Measurements from ENCODE around the gene ERVMER34-1.
A peak's percentile ranks its signal among the peaks of the same experiment; 100 is the strongest.

ERVMER34-1 gene

GRCh38 chr4:52752936-52753335 lies 1.7 kb upstream of the ERVMER34-1 start:
- peaks cover 89% of the 10 kb centered on the region for H3K27me3 ChIP-seq (ENCODE audit: insufficient read depth, low read depth, severe bottlenecking)
- H3K27ac ChIP-seq: no peak overlapping the region
- no peak overlapping the region for H3K4me3 ChIP-seq (ENCODE audit: low read depth, low read length)
- no peaks in the 10 kb centered on the region for H3K36me3 ChIP-seq
- DNase-seq: no peak
- TF ChIP-seq, protein P1, sequence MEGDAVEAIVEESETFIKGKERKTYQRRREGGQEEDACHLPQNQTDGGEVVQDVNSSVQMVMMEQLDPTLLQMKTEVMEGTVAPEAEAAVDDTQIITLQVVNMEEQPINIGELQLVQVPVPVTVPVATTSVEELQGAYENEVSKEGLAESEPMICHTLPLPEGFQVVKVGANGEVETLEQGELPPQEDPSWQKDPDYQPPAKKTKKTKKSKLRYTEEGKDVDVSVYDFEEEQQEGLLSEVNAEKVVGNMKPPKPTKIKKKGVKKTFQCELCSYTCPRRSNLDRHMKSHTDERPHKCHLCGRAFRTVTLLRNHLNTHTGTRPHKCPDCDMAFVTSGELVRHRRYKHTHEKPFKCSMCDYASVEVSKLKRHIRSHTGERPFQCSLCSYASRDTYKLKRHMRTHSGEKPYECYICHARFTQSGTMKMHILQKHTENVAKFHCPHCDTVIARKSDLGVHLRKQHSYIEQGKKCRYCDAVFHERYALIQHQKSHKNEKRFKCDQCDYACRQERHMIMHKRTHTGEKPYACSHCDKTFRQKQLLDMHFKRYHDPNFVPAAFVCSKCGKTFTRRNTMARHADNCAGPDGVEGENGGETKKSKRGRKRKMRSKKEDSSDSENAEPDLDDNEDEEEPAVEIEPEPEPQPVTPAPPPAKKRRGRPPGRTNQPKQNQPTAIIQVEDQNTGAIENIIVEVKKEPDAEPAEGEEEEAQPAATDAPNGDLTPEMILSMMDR (IDR thresholded peaks at IDR 0.05; ENCODE audit: low read depth, low read length): no peak
- H3K9me3 ChIP-seq (ENCODE audit: severe bottlenecking): peaks cover 10% of the 10 kb centered on the region

GRCh38 chr4:52751487-52751911 lies 274 bp upstream of the ERVMER34-1 start:
- TF ChIP-seq, protein P1 (IDR thresholded peaks at IDR 0.05; ENCODE audit: low read depth, low read length): no peak
- Histone ChIP-seq H3K27ac (no peak overlapping the region), H3K9me3 (ENCODE audit: severe bottlenecking) (peaks cover 10% of the 10 kb centered on the region), H3K4me3 (ENCODE audit: low read depth, low read length) (no peak overlapping the region), H3K36me3 (no peaks in the 10 kb centered on the region), H3K27me3 (ENCODE audit: insufficient read depth, low read depth, severe bottlenecking) (peaks cover 89% of the 10 kb centered on the region)
- peak; percentile 7 for DNase-seq

DNA sequence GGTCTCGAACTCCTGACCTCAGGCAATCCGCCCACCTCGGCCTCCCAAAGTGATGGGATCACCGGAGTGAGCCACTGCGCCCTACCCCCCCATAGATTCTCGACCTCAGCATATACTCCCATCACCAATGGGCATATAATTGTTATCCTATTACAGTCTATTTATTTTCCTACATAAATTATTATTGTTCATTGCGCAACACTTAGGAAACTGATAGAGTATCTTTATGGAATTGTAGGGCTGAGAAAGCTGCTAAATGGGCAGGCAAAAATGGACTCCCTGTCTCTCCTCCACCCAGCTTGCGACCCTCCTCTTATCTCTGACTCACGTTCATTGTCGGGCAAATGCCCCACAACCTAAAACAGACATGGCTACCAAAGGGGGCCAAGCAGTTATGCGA lies 1.0 kb downstream of the ERVMER34-1 start:
- peaks cover 86% of the 10 kb centered on the region for H3K27me3 ChIP-seq (ENCODE audit: insufficient read depth, low read depth, severe bottlenecking)
- no peak overlapping the region for H3K4me3 ChIP-seq (ENCODE audit: low read depth, low read length)
- TF ChIP-seq, protein P1 (IDR thresholded peaks at IDR 0.05; ENCODE audit: low read depth, low read length): no peak

GRCh38 chr4:52748432-52748831 lies 2.8 kb downstream of the ERVMER34-1 start:
- H3K4me3 ChIP-seq (ENCODE audit: low read depth, low read length): no peak overlapping the region
- TF ChIP-seq, protein P1 (IDR thresholded peaks at IDR 0.05; ENCODE audit: low read depth, low read length): no peak
- H3K36me3 ChIP-seq: no peaks in the 10 kb centered on the region
- H3K27me3 ChIP-seq (ENCODE audit: insufficient read depth, low read depth, severe bottlenecking): peaks cover 91% of the 10 kb centered on the region
- no peak overlapping the region for H3K27ac ChIP-seq
- no peak for DNase-seq
- peaks cover 10% of the 10 kb centered on the region for H3K9me3 ChIP-seq (ENCODE audit: severe bottlenecking)

More for the DNA sequence above, 1.0 kb downstream of the ERVMER34-1 start:
- Histone ChIP-seq H3K9me3 (ENCODE audit: severe bottlenecking) (peaks cover 10% of the 10 kb centered on the region), H3K36me3 (no peaks in the 10 kb centered on the region), H3K27ac (no peak overlapping the region)
- DNase-seq: no peak

GRCh38 chr4:52744588-52744987 lies 6.6 kb downstream of the ERVMER34-1 start:
- H3K27me3 ChIP-seq (ENCODE audit: insufficient read depth, low read depth, severe bottlenecking): peaks cover 70% of the 10 kb centered on the region
- H3K36me3 ChIP-seq: no peaks in the 10 kb centered on the region
- TF ChIP-seq, protein P1 (IDR thresholded peaks at IDR 0.05; ENCODE audit: low read depth, low read length): no peak
- H3K4me3 ChIP-seq (ENCODE audit: low read depth, low read length): no peak overlapping the region
- no peaks in the 10 kb centered on the region for H3K9me3 ChIP-seq (ENCODE audit: severe bottlenecking)
- no peak overlapping the region for H3K27ac ChIP-seq
- DNase-seq: no peak

DNA sequence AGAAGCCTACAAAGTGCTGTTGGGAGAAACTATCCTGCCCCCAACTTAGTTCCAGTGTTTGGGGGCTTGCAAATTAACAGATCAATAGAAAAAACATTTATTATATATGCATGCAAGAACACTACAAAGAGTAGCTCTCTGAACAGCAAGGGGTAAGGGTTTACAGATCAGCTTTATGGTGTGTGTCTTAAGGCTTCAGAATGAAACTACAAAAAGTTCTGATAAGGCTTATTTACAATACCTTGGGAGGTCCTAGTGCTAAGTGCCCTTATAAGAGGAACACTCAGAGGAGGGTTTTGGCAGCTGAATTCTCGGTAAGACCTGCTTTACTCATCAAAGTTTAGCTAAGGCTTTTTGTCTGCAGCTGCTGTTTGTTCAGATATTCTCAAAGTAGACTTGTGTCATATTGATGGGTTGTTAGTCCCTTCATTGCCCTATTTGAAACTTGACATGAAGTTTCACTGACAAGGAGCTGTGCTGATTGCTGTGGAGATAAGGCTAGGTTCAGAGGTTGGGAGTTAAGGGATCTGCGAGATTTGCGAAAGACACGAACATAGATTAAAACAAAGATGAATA lies 7.7 kb downstream of the ERVMER34-1 start:
- Histone ChIP-seq H3K27me3 (ENCODE audit: insufficient read depth, low read depth, severe bottlenecking) (peaks cover 66% of the 10 kb centered on the region), H3K36me3 (no peaks in the 10 kb centered on the region), H3K27ac (no peak overlapping the region), H3K4me3 (ENCODE audit: low read depth, low read length) (no peak overlapping the region), H3K9me3 (ENCODE audit: severe bottlenecking) (no peaks in the 10 kb centered on the region)
- DNase-seq: no peak
- TF ChIP-seq, protein P1 (IDR thresholded peaks at IDR 0.05; ENCODE audit: low read depth, low read length): no peak
